Transverse colon (tissue), 4 donors: ENCODE results near the gene FHIP2A.

ENCODE experiments used
- CTCF ChIP-seq, 5 experiments: fragments of 200-600 bp in 3 of 5; fragments of 450-650 bp in 2 of 5; sonication (generic) in 3 of 5; IDR thresholded peaks; 1 replicate in 2 of 5; 2 replicates in 3 of 5; pipeline ENCODE4 v1.5.1; 2016 to 2017; ENCODE audit warnings: antibody characterized with exemption in 5 of 5, inconsistent platforms in 3 of 5, mild to moderate bottlenecking in 2 of 5, moderate library complexity in 1 of 5
- EP300 ChIP-seq: sonication (generic); formaldehyde crosslinking; IDR thresholded peaks from one replicate; pipeline ENCODE4 v1.6.1; 2017; ENCODE audit warnings: antibody characterized with exemption, low read depth
- POLR2A ChIP-seq: fragments of 450-650 bp; IDR thresholded peaks from one replicate; pipeline ENCODE4 v1.6.1; 2016; ENCODE audit warnings: antibody characterized with exemption, mild to moderate bottlenecking, moderate library complexity
- POLR2AphosphoS5 ChIP-seq, 3 donors: sonication (generic); formaldehyde crosslinking; IDR thresholded peaks; one replicate each; pipeline ENCODE4 v1.6.1; 2016; ENCODE audit warnings: antibody characterized with exemption in 3 of 3

- TF ChIP-seq POLR2A (no peak), POLR2AphosphoS5 (IDR thresholded peaks at IDR 0.05) (no peak), CTCF (IDR thresholded peaks at IDR 0.05) (no peak), EP300 (no peak)
Observed at GRCh38 chr10:114808982-114809381, 12.6 kb upstream of the FHIP2A start.
